Mesenchymal stem cell (in vitro differentiated cells and primary cell): ENCODE data around the gene TRAP1.

ENCODE experiments used
- DNase-seq: peaks from one replicate; pipeline ENCODE4 v3.0.0-alpha.2; 2013
- H2AFZ ChIP-seq: one replicate; pipeline ENCODE4 v1.6.1; 2013; ENCODE audit warnings: low read depth, mild to moderate bottlenecking, control low read depth, inconsistent platforms, low read length, moderate library complexity
- H2AK5ac ChIP-seq: 2 replicates; pipeline ENCODE4 v1.6.1; 2013; ENCODE audit warnings: low read length, moderate library complexity, mild to moderate bottlenecking, inconsistent platforms; ENCODE audit not compliant: severe bottlenecking
- H2BK120ac ChIP-seq: one replicate; pipeline ENCODE4 v1.6.1; 2013; ENCODE audit warnings: low read depth, mild to moderate bottlenecking, inconsistent platforms, low read length, moderate library complexity
- H2BK12ac ChIP-seq, 2 experiments: one replicate each; pipeline ENCODE4 v1.6.1; 2013; ENCODE audit warnings: inconsistent platforms in 2 of 2, low read length in 2 of 2, mild to moderate bottlenecking in 2 of 2, moderate library complexity in 2 of 2, control low read depth in 1 of 2
- H2BK15ac ChIP-seq: one replicate; pipeline ENCODE4 v1.6.1; 2013; ENCODE audit warnings: mild to moderate bottlenecking, low read depth, inconsistent platforms; ENCODE audit not compliant: poor library complexity, severe bottlenecking
- H2BK5ac ChIP-seq: 2 replicates; pipeline ENCODE4 v1.6.1; 2013; ENCODE audit warnings: low read depth, mild to moderate bottlenecking, low read length, control low read depth, inconsistent platforms; ENCODE audit not compliant: poor library complexity, severe bottlenecking
- H3K14ac ChIP-seq, 2 experiments: one replicate each; pipeline ENCODE4 v1.6.1; 2013; ENCODE audit warnings: inconsistent platforms in 2 of 2, low read length in 2 of 2, control low read depth in 1 of 2, mild to moderate bottlenecking in 1 of 2, moderate library complexity in 1 of 2
- H3K18ac ChIP-seq, 2 experiments: one replicate each; pipeline ENCODE4 v1.6.1; 2013; ENCODE audit warnings: inconsistent platforms in 2 of 2, low read length in 2 of 2, control low read depth in 1 of 2, low read depth in 1 of 2, mild to moderate bottlenecking in 1 of 2
- H3K23ac ChIP-seq, 2 experiments: one replicate each; pipeline ENCODE4 v1.6.1; 2013; ENCODE audit warnings: inconsistent platforms in 2 of 2, low read length in 2 of 2, mild to moderate bottlenecking in 2 of 2, moderate library complexity in 2 of 2, control low read depth in 1 of 2
- H3K27ac ChIP-seq: 2 replicates; pipeline ENCODE4 v1.5.1; 2013; ENCODE audit warnings: mild to moderate bottlenecking, moderate library complexity, low read length, control low read depth, inconsistent platforms; ENCODE audit not compliant: poor library complexity, severe bottlenecking
- H3K27me3 ChIP-seq, 2 experiments: 2 replicates each; pipeline versions ENCODE4 v1.6.1 to v1.7.0; 2013; ENCODE audit warnings: low read length in 2 of 2, mild to moderate bottlenecking in 2 of 2, moderate library complexity in 2 of 2, control low read depth in 1 of 2, inconsistent platforms in 1 of 2; ENCODE audit not compliant: control insufficient read depth in 1 of 2, insufficient read depth in 1 of 2
- H3K36me3 ChIP-seq, 2 experiments: 2 replicates each; pipeline versions ENCODE4 v1.6.1 to v1.7.0; 2013; ENCODE audit warnings: low read length in 2 of 2, control low read depth in 1 of 2, inconsistent platforms in 1 of 2, low read depth in 1 of 2, mild to moderate bottlenecking in 1 of 2; ENCODE audit not compliant: insufficient read depth in 2 of 2, control insufficient read depth in 1 of 2
- H3K4ac ChIP-seq, 2 experiments: one replicate each; pipeline ENCODE4 v1.6.1; 2013; ENCODE audit warnings: inconsistent platforms in 2 of 2, low read length in 2 of 2, mild to moderate bottlenecking in 2 of 2, moderate library complexity in 2 of 2, control low read depth in 1 of 2, low read depth in 1 of 2
- H3K4me1 ChIP-seq: 2 replicates; pipeline ENCODE4 v1.6.1; 2013; ENCODE audit warnings: low read depth, low read length, control low read depth; ENCODE audit not compliant: control insufficient read depth, insufficient read depth
- H3K4me2 ChIP-seq: 2 replicates; pipeline ENCODE4 v1.6.1; 2013; ENCODE audit warnings: low read length, mild to moderate bottlenecking, inconsistent platforms; ENCODE audit not compliant: poor library complexity, severe bottlenecking
- H3K4me3 ChIP-seq, 2 experiments: 2 replicates each; pipeline versions ENCODE4 v1.5.1 to v1.7.0; 2013; ENCODE audit warnings: low read length in 2 of 2, mild to moderate bottlenecking in 2 of 2, control low read depth in 1 of 2, low read depth in 1 of 2; ENCODE audit not compliant: insufficient read depth in 1 of 2
- H3K79me1 ChIP-seq: replicated peaks from 2 replicates; pipeline ENCODE4 v1.6.1; 2013; ENCODE audit warnings: mild to moderate bottlenecking, control low read depth, low read length, inconsistent platforms; ENCODE audit not compliant: poor library complexity, severe bottlenecking
- H3K9ac ChIP-seq: 2 replicates; pipeline ENCODE4 v1.7.0; 2013; ENCODE audit warnings: mild to moderate bottlenecking, low read length, moderate library complexity
- H3K9me3 ChIP-seq: 2 replicates; pipeline ENCODE4 v1.7.0; 2013; ENCODE audit warnings: mild to moderate bottlenecking, low read length; ENCODE audit not compliant: control insufficient read depth
- H4K8ac ChIP-seq: one replicate; pipeline ENCODE4 v1.6.1; 2013; ENCODE audit warnings: inconsistent platforms, mild to moderate bottlenecking, low read length, moderate library complexity
- H4K91ac ChIP-seq: one replicate; pipeline ENCODE4 v1.6.1; 2013; ENCODE audit warnings: mild to moderate bottlenecking, low read length, inconsistent platforms
- WGBS: methylation state at CpG from one replicate; pipeline ENCODE4 v1.1.7; 2013; ENCODE audit warnings: mixed read lengths; 5-methylcytosine and 5-hydroxymethylcytosine counted together

Gene TRAP1

DNA sequence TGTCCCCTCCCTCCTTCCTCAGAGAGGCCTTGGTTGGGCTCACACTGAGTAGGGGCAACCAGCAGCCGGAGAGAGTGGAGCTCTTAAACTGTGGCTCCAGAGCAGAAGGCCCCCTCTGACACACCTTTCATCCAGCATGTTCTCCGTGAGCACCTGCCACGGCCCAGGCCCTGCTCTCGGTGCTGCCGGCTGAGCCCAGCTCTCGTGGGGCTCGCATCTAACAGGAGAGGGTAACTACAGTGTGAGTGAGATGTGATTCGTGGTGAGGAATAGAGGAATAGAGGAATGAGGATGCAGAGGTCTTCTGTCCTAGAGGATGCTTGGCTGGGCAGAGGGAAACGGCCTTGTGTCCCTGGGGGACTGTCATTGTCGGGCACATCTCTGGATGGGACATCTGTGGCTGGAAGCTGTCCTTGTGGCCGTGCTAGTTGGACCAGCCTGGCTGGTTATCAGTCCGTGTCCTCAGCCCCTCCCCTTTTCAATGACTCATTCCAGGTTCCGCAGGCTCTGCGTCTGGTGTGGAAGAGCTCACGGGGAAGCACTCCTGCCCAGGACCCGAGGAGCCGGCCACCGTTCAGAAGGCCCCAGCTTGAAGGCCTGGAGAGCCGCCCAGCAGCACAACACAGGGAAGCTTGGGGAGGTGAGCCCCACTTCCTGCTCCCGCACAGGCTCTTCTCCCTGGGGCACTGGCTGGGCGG lies 74.8 kb downstream of the TRAP1 start:
- Histone ChIP-seq H3K23ac (no peak overlapping the region), H2AK5ac (no peak overlapping the region), H3K9ac (no peak overlapping the region)

DNA sequence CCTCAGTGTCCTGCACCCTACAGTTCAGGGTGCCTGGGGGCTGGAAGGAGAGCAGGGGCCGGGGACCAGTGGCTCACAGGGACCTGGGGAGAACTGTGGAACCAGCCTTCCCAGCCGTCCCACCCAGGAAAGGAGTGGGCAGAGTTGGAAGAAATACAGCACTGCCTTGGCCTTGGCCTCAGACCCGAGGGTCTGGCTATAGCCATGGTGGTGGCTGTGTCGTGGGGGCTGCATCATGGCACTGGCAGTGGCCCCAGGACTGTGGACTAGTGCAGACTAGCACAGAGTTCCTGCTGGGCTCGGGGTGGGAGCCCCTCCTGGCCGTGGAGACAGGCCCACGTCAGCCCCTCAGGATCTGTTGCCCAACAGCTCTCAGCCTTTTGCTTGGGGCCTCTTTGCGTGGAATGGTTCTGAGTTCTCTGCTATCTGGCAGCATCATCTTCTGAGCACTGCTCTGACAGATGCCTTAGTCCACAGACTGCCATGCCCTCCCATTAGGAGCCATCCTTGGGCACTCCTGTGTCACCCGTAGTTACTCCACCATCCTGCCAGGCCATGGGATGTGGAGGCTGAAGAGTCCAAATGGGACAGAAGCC lies 75.4 kb downstream of the TRAP1 start:
- H2AFZ ChIP-seq = no peak overlapping the region
- H2BK120ac ChIP-seq = no peak overlapping the region
- H3K4ac ChIP-seq = no peak overlapping the region
- no peak overlapping the region for H2BK15ac ChIP-seq
- DNase-seq = no peak
- H3K4me1 ChIP-seq = peaks cover 30% of the 10 kb centered on the region
- H4K8ac ChIP-seq = no peak overlapping the region
- H3K23ac ChIP-seq = no peak overlapping the region
- peak overlapping the region in 1 of 2 experiments; percentile 11 for H2BK12ac ChIP-seq
- H3K4me3 ChIP-seq = no peak overlapping the region
- H3K4me2 ChIP-seq = no peak overlapping the region
- H3K27ac ChIP-seq = no peak overlapping the region
- H4K91ac ChIP-seq = no peak overlapping the region
- H3K36me3 ChIP-seq = peaks cover 10 to 24% of the 10 kb centered on the region in 2 experiments
- WGBS = 93% methylated on average over 9 of the region's 9 CpGs
- H3K18ac ChIP-seq = no peak overlapping the region
- no peak overlapping the region for H3K9ac ChIP-seq
- H2AK5ac ChIP-seq = no peak overlapping the region
- no peaks in the 10 kb centered on the region for H3K27me3 ChIP-seq
- H2BK5ac ChIP-seq = no peak overlapping the region
- H3K14ac ChIP-seq = no peak overlapping the region
- peaks cover 32% of the 10 kb centered on the region for H3K79me1 ChIP-seq
- H3K9me3 ChIP-seq = no peaks in the 10 kb centered on the region

More for the DNA sequence above, 74.8 kb downstream of the TRAP1 start:
- no peak overlapping the region for H2BK5ac ChIP-seq
- peak overlapping the region; percentile 6 for H2BK120ac ChIP-seq
- no peaks in the 10 kb centered on the region for H3K9me3 ChIP-seq
- H3K4me3 ChIP-seq = no peak overlapping the region
- H3K36me3 ChIP-seq = peaks cover 10 to 24% of the 10 kb centered on the region in 2 experiments
- no peak overlapping the region for H2BK15ac ChIP-seq
- H2BK12ac ChIP-seq = no peak overlapping the region
- H3K4me2 ChIP-seq = no peak overlapping the region
- H3K14ac ChIP-seq = no peak overlapping the region
- no peak overlapping the region for H2AFZ ChIP-seq
- peaks cover 29% of the 10 kb centered on the region for H3K4me1 ChIP-seq
- H4K91ac ChIP-seq = no peak overlapping the region
- no peaks in the 10 kb centered on the region for H3K27me3 ChIP-seq
- 53% methylated on average over 21 of the region's 21 CpGs for WGBS
- H4K8ac ChIP-seq = no peak overlapping the region
- H3K4ac ChIP-seq = no peak overlapping the region
- peaks cover 26% of the 10 kb centered on the region for H3K79me1 ChIP-seq
- peak; percentile 73 for DNase-seq
- peak overlapping the region; percentile 5 for H3K27ac ChIP-seq
- no peak overlapping the region for H3K18ac ChIP-seq

DNA sequence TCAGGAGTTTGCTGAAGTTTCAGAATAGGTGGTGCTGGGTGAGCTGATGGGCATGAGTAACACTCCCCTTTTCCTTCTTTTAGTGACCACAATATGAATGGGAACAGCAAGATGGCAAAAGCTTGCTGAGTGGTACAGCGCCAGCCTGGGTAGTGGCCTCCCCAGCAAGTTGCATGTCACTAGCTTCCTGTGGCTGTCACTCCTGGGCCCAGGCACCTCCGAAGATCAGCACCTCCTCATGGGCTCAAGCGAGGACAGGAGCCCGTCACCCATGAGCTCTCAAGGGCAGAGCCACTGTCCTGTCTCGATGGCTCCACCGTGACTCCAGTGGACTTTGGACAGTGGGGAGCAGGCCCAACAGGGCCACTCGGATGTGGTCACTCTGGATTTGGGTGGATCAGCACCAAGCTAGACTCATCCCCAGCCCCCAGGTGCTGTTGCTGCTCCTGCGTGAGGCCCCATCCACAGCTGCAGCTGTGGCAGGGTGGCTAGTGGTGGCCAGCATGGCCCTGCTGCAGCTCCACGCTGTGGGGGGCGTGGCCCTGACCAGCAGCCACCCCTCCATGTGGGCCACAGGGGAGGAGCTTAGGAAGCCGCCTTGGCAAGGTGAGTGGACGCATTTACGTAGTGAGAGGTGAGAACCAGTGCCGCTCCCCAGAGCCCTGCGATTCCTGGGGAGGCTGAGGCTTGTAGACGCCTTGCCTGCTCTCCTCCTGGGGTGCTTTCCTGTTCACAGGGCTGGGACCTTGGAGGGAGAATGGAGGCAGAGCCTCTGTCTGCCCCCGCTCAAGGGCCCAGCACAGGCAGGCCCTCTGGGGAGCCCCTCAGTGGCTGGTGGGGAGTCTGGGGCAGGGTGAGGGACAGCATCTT lies 76.5 kb downstream of the TRAP1 start:
- DNase-seq = no peak
- H4K8ac ChIP-seq = no peak overlapping the region
- no peak overlapping the region for H2AK5ac ChIP-seq
- H2AFZ ChIP-seq = no peak overlapping the region
- WGBS = 97% methylated on average over 17 of the region's 17 CpGs
- H3K27ac ChIP-seq = no peak overlapping the region
- H3K14ac ChIP-seq = no peak overlapping the region
- H3K18ac ChIP-seq = no peak overlapping the region
- peaks cover 10 to 24% of the 10 kb centered on the region in 2 experiments for H3K36me3 ChIP-seq
- peaks cover 30% of the 10 kb centered on the region for H3K79me1 ChIP-seq
- H3K9me3 ChIP-seq = no peaks in the 10 kb centered on the region
- no peak overlapping the region for H3K9ac ChIP-seq
- no peak overlapping the region for H3K4me3 ChIP-seq
- no peak overlapping the region for H4K91ac ChIP-seq
- peaks cover 22% of the 10 kb centered on the region for H3K4me1 ChIP-seq
- H3K4ac ChIP-seq = no peak overlapping the region
- no peak overlapping the region for H2BK120ac ChIP-seq
- no peak overlapping the region for H2BK15ac ChIP-seq
- no peak overlapping the region for H2BK5ac ChIP-seq
- H3K23ac ChIP-seq = peak overlapping the region in 1 of 2 experiments; percentile 15
- no peak overlapping the region for H3K4me2 ChIP-seq
- H3K27me3 ChIP-seq = no peaks in the 10 kb centered on the region
- H2BK12ac ChIP-seq = no peak overlapping the region

DNA sequence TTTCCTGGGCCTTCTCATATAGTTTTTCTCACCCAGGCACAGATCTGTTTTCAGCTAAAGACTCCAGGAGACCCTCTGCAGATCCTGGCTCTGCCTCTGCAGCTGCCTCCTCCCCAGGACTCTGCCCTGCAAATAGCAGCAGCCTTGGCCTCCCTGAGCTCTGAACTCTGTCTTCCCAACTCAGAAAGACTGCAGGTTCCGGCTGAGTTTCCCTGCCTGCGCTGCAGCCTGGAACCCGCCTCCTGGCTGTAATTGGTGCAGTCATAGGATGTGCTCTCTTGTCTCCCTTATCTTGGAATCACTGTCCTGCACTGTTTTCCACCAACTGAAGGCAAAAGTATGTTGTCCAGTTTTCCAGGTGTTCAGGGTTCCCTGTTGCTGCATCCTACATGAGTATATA lies 77.1 kb downstream of the TRAP1 start:
- Histone ChIP-seq H3K4ac (no peak overlapping the region), H3K36me3 (peaks cover 10 to 24% of the 10 kb centered on the region in 2 experiments), H3K14ac (no peak overlapping the region), H3K27ac (no peak overlapping the region), H2BK120ac (no peak overlapping the region), H4K91ac (no peak overlapping the region), H3K4me3 (no peak overlapping the region), H2AFZ (no peak overlapping the region), H2AK5ac (no peak overlapping the region), H3K9me3 (no peaks in the 10 kb centered on the region), H3K4me1 (peaks cover 16% of the 10 kb centered on the region), H3K9ac (no peak overlapping the region), H2BK15ac (no peak overlapping the region), H3K18ac (no peak overlapping the region), H2BK5ac (no peak overlapping the region), H3K79me1 (peaks cover 30% of the 10 kb centered on the region), H3K27me3 (no peaks in the 10 kb centered on the region), H4K8ac (no peak overlapping the region), H3K23ac (no peak overlapping the region), H2BK12ac (no peak overlapping the region), H3K4me2 (no peak overlapping the region)
- WGBS = 55% methylated on average over 3 of the region's 3 CpGs
- no peak for DNase-seq
